ENCODE measurements around the gene MYOM1.

GRCh38 chr18:3027370-3027891 is 192.3 kb downstream of the MYOM1 start:
- TF ChIP-seq, protein P1, sequence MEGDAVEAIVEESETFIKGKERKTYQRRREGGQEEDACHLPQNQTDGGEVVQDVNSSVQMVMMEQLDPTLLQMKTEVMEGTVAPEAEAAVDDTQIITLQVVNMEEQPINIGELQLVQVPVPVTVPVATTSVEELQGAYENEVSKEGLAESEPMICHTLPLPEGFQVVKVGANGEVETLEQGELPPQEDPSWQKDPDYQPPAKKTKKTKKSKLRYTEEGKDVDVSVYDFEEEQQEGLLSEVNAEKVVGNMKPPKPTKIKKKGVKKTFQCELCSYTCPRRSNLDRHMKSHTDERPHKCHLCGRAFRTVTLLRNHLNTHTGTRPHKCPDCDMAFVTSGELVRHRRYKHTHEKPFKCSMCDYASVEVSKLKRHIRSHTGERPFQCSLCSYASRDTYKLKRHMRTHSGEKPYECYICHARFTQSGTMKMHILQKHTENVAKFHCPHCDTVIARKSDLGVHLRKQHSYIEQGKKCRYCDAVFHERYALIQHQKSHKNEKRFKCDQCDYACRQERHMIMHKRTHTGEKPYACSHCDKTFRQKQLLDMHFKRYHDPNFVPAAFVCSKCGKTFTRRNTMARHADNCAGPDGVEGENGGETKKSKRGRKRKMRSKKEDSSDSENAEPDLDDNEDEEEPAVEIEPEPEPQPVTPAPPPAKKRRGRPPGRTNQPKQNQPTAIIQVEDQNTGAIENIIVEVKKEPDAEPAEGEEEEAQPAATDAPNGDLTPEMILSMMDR (IDR thresholded peaks at IDR 0.05) = no peak
- TF ChIP-seq ZFX (IDR thresholded peaks at IDR 0.05; ENCODE audit: borderline replicate concordance) = no peak
